ENCODE data around the gene KIAA1217. TPM values are rescaled to one million over a fixed set of nuclear protein-coding genes. Genes with fewer than 3 reads are reported as not detected.

The KIAA1217 gene
- total RNA-seq, 2 experiments from 2014 or later: 0.12 to 0.70 TPM

- CTCF ChIA-PET: no interaction called here
- Mint-ChIP-seq H3K27ac (no peak overlapping the region), H3K4me3 (no peak overlapping the region), H3K27me3 (no peaks in the 10 kb centered on the region), H3K36me3 (no peaks in the 10 kb centered on the region), H3K4me1 (no peaks in the 10 kb centered on the region), H3K9me3 (ENCODE audit: low read depth) (peaks cover 1% of the 10 kb centered on the region)
- DNase-seq (no peak), ATAC-seq (no peak)
Observed at GRCh38 chr10:24374134-24374915, 165.4 kb downstream of the KIAA1217 start.

- Mint-ChIP-seq H3K36me3 (no peaks in the 10 kb centered on the region), H3K4me3 (no peak overlapping the region), H3K27ac (no peak overlapping the region), H3K4me1 (no peaks in the 10 kb centered on the region), H3K27me3 (no peaks in the 10 kb centered on the region), H3K9me3 (ENCODE audit: low read depth) (peaks cover 1% of the 10 kb centered on the region)
- CTCF ChIA-PET: no interaction called here
- ATAC-seq: no peak
- DNase-seq: no peak
Observed at GRCh38 chr10:24375510-24375909, 166.6 kb downstream of the KIAA1217 start.

DNA sequence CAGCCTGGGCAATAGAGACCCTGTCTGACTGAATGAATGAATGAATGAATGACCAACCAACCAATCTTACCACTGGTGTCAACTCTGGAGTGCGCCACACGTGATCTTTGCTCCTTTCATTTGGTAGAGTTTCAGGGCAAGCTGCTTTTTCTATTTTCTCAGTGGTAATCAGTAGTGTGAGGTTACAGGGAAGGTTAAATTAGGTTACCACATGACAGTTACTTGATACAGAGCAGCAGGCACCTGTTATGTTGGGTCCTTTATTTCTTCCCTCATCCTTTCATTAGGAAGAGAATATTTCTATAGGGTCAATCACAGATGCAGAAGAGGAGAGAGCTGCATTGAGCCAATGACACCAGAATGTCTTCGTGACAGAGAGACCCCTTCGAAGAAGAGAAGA lies 167.8 kb downstream of the KIAA1217 start:
- CTCF ChIA-PET: no interaction called here
- Mint-ChIP-seq H3K27ac (no peak overlapping the region), H3K9me3 (ENCODE audit: low read depth) (peaks cover 1% of the 10 kb centered on the region), H3K27me3 (no peaks in the 10 kb centered on the region), H3K4me3 (no peak overlapping the region), H3K36me3 (no peaks in the 10 kb centered on the region), H3K4me1 (no peaks in the 10 kb centered on the region)
- DNase-seq (no peak), ATAC-seq (no peak)

GRCh38 chr10:24378126-24378920 lies 169.4 kb downstream of the KIAA1217 start:
- H3K27me3 Mint-ChIP-seq: no peaks in the 10 kb centered on the region
- no peak for ATAC-seq
- CTCF ChIA-PET: no interaction called here

DNA sequence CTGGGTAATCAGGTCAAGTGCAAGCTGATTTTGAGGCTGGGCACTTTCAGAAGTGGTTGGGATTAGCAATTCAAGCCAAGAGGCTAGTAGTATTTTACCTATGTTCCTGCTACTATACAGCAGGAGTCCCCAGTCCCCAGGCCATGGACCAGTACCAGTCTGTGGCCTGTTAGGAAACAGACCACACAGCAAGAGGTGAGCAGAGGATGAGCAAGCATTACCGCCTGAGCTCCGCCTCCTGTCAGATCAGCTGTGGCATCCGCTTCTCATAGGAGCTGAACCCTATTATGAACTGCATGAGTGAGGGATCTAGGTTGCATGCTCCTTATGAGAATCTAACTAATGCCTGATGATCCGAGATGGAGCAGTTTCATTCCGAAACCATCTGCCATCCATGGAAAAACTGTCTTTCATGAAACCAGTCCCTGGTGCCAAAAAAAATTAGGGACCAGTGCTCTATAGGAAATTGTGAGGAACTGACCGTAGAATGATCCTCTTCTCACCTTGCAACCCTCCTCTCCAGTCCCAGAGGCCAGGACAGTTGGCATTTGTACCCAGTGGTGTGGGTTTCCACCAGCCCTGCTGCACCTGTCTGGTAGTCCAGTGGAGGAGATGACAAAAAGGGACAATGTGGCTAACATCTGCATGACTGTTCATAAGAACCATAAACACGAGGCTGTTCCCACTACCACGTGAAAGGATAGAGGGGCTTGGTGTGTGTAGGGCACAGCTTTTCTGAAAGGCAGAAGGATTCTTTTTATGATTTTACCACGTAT lies 172.5 kb downstream of the KIAA1217 start:
- CTCF ChIA-PET: no interaction called here
- H3K27ac Mint-ChIP-seq: no peak overlapping the region
- no peaks in the 10 kb centered on the region for H3K4me1 Mint-ChIP-seq
- no peaks in the 10 kb centered on the region for H3K36me3 Mint-ChIP-seq
- peaks cover 3% of the 10 kb centered on the region for H3K9me3 Mint-ChIP-seq (ENCODE audit: low read depth)
- no peak for DNase-seq
- no peak for ATAC-seq
- H3K4me3 Mint-ChIP-seq: no peak overlapping the region
- H3K27me3 Mint-ChIP-seq: no peaks in the 10 kb centered on the region

More at GRCh38 chr10:24378126-24378920, 169.4 kb downstream of the KIAA1217 start:
- Mint-ChIP-seq H3K4me1 (no peaks in the 10 kb centered on the region), H3K9me3 (ENCODE audit: low read depth) (peaks cover 1% of the 10 kb centered on the region), H3K4me3 (no peak overlapping the region), H3K36me3 (no peaks in the 10 kb centered on the region), H3K27ac (no peak overlapping the region)
- no peak for DNase-seq

GRCh38 chr10:24382045-24382444 lies 173.1 kb downstream of the KIAA1217 start:
- ATAC-seq (no peak), DNase-seq (no peak)
- CTCF ChIA-PET: no interaction called here
- peaks cover 3% of the 10 kb centered on the region for H3K9me3 Mint-ChIP-seq (ENCODE audit: low read depth)
- no peaks in the 10 kb centered on the region for H3K27me3 Mint-ChIP-seq
- H3K27ac Mint-ChIP-seq: no peak overlapping the region
- no peaks in the 10 kb centered on the region for H3K36me3 Mint-ChIP-seq
- no peak overlapping the region for H3K4me3 Mint-ChIP-seq
- no peaks in the 10 kb centered on the region for H3K4me1 Mint-ChIP-seq

DNA sequence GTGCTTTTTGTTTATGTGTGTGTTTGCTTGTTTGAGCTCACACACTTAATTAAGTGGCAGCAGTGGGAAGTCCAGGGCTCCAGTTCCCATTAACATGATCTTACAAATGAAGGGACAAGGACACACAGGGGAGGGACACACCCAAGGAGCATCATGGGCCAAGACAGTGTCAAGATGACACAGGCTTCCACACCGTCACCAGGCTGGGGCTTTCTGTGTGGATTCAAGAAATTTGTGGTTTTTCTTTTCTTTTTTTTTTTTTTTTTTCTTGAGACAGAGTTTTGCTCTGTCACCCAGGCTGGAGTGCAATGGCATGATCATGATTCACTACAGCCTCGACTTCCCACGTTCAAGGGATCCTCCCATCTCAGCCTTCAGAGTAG lies 173.6 kb downstream of the KIAA1217 start:
- CTCF ChIA-PET: no interaction called here
- H3K27ac Mint-ChIP-seq: no peak overlapping the region
- no peaks in the 10 kb centered on the region for H3K36me3 Mint-ChIP-seq
- H3K4me1 Mint-ChIP-seq: no peaks in the 10 kb centered on the region
- H3K9me3 Mint-ChIP-seq (ENCODE audit: low read depth): peaks cover 3% of the 10 kb centered on the region
- no peaks in the 10 kb centered on the region for H3K27me3 Mint-ChIP-seq
- DNase-seq (no peak), ATAC-seq (no peak)
- no peak overlapping the region for H3K4me3 Mint-ChIP-seq

DNA sequence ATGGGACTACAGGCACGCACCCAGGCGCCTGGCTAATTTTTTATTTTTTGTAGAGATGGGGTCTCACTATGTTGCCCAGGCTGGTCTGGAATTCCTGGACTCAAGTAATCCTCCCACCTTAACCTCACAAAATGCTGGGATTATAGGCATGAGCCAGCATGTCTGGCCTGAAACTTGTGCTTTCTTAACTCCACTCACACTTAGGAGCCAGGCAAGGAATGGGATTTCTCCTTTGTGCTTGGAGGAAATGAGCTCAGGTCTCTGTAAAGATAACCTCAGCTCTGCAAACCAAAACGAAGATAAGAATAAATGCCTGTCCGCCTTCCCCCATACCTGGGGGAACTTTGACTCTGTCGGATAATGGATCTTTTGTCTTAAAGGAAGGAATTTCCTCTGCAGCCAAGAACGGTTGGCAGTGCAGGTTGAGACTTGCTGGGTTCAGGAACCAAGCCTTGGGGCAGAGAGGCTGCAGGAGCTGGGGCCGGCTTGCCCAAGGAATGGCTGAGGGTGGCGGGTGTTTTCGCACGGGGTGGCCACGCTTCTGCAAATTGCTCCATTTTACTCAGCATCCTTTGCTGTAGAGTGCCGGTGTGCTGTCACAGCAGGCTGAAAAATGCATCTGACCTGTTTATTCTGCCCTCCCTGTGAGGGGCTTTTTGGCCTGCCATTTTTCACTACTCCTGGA lies 174.2 kb downstream of the KIAA1217 start:
- no peaks in the 10 kb centered on the region for H3K27me3 Mint-ChIP-seq
- no peaks in the 10 kb centered on the region for H3K4me1 Mint-ChIP-seq
- H3K36me3 Mint-ChIP-seq: no peaks in the 10 kb centered on the region
- peaks cover 3% of the 10 kb centered on the region for H3K9me3 Mint-ChIP-seq (ENCODE audit: low read depth)
- no peak overlapping the region for H3K27ac Mint-ChIP-seq
- no peak overlapping the region for H3K4me3 Mint-ChIP-seq
- CTCF ChIA-PET: no interaction called here
- DNase-seq: no peak
- ATAC-seq: no peak

DNA sequence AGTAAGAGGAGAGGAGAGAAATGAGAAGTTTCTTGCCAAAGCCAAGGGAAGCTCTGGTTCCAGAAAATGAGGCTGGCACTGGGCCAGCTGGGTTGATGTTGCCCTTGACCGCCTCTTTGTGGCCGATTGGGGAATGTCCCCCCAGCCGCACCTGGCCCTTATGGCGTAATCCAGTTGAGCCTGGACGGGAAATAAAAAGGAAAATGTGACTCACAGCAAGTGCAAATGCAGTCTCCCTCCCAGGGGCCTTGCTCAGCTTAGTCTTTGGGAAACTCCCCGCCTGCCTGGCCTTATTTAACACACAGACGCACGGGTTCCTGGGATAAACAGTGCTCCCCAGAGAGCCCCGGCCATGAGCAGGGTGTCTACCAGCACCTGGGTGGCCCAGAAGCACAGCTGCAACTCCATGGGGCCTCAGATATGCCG lies 174.8 kb downstream of the KIAA1217 start:
- H3K4me3 Mint-ChIP-seq: no peak overlapping the region
- H3K27ac Mint-ChIP-seq: no peak overlapping the region
- ATAC-seq (no peak), DNase-seq (no peak)
- H3K4me1 Mint-ChIP-seq: no peaks in the 10 kb centered on the region
- H3K27me3 Mint-ChIP-seq: no peaks in the 10 kb centered on the region
- H3K9me3 Mint-ChIP-seq (ENCODE audit: low read depth): peaks cover 3% of the 10 kb centered on the region
- H3K36me3 Mint-ChIP-seq: no peaks in the 10 kb centered on the region
- CTCF ChIA-PET: no interaction called here

GRCh38 chr10:24384954-24385353 lies 176.0 kb downstream of the KIAA1217 start:
- Mint-ChIP-seq H3K27ac (no peak overlapping the region), H3K4me3 (no peak overlapping the region), H3K4me1 (no peaks in the 10 kb centered on the region), H3K9me3 (ENCODE audit: low read depth) (peaks cover 3% of the 10 kb centered on the region), H3K36me3 (no peaks in the 10 kb centered on the region), H3K27me3 (no peaks in the 10 kb centered on the region)
- ATAC-seq: no peak
- DNase-seq: no peak
- CTCF ChIA-PET: no interaction called here

DNA sequence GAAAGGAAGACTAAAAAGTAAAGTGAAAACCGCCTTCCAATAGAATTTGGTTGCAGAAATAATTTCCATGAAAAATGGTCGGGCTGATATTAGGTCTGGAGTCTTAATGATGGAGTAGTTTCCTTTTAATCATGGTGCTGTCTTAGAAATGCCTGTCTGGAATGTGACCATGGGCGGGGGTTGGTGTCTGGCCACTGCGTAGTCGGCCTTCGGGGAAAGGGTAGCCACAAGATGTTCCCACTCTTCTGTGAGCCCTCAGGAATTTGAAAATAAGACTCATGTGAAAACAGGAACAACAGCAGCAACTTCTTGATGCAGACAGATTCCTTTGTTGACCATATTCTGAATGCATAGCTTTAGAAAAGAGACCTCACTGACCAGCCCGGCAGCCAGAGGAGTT lies 176.8 kb downstream of the KIAA1217 start:
- Mint-ChIP-seq H3K36me3 (no peaks in the 10 kb centered on the region), H3K27me3 (peaks cover 1% of the 10 kb centered on the region), H3K9me3 (ENCODE audit: low read depth) (peaks cover 3% of the 10 kb centered on the region), H3K4me1 (no peaks in the 10 kb centered on the region), H3K27ac (no peak overlapping the region), H3K4me3 (no peak overlapping the region)
- ATAC-seq (no peak), DNase-seq (no peak)
- CTCF ChIA-PET: no interaction called here

DNA sequence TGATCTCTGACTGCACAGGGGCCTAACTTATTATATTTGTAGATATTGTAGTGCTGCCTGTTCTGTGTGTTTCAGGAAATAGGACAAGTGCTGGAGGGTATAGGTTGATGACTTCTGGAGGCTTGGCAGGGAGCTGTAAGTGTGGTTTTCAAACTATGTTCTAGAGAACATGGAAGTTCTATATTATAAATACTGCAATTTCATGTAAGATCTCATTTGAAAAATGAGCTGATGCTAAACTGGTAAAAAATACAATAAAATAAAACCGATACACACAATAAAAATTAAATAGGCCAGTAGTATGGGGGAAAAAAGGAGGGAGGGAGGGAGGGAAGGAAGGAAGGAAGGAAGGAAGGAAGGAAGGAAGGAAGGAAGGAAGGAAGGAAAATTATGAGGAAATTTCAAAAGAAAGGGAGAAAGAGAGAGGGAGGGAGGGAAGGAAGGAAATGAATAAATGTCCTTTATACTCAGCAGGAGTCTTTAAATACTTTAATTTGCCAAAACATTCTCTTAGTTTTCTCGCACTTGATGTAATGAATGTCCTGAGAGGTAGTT lies 181.3 kb downstream of the KIAA1217 start:
- peaks cover 1% of the 10 kb centered on the region for H3K9me3 Mint-ChIP-seq (ENCODE audit: low read depth)
- ATAC-seq (no peak), DNase-seq (no peak)
- no peaks in the 10 kb centered on the region for H3K36me3 Mint-ChIP-seq
- CTCF ChIA-PET: no interaction called here
- no peak overlapping the region for H3K4me3 Mint-ChIP-seq
- H3K27ac Mint-ChIP-seq: no peak overlapping the region
- H3K4me1 Mint-ChIP-seq: no peaks in the 10 kb centered on the region
- peaks cover 4% of the 10 kb centered on the region for H3K27me3 Mint-ChIP-seq

DNA sequence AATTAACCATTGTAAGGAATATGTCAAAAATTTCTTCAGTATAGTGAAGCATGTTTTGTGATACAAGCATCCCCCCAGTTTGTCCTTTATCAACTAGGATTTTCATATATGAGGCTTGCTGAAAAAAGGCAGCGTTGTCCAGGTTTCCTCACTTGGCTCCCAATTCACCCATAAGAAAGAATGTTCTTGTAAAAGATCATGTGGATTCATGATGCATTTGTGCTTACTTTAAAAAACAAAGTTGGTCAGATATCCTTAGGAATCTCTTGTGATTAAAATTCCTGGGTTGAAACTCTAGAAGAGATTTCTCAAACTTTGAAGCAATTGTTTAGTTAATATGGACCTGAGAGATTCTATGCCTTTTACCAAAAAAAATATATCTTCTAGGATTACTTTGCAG lies 181.8 kb downstream of the KIAA1217 start:
- Mint-ChIP-seq H3K9me3 (ENCODE audit: low read depth) (no peaks in the 10 kb centered on the region), H3K36me3 (no peaks in the 10 kb centered on the region), H3K27ac (no peak overlapping the region), H3K27me3 (peaks cover 4% of the 10 kb centered on the region), H3K4me1 (no peaks in the 10 kb centered on the region), H3K4me3 (no peak overlapping the region)
- CTCF ChIA-PET: no interaction called here
- ATAC-seq: no peak
- no peak for DNase-seq

Data from activated CD8-positive, alpha-beta memory T cell treated with anti-CD3 and anti-CD28 coated beads, Interleukin-2, amount 10 ng/mL, durations not matched to agents 7 days and 5 days (primary cell).